ENCODE measurements around the gene NKX1-1.

NKX1-1 gene

GRCh38 chr4:1359144-1359501, 47.1 kb downstream of the NKX1-1 start:
- H3K4me1 Mint-ChIP-seq (ENCODE audit: low read depth) = no peaks in the 10 kb centered on the region
- peaks cover 2% of the 10 kb centered on the region for H3K36me3 Mint-ChIP-seq (ENCODE audit: low read depth)
- H3K9me3 Mint-ChIP-seq = no peaks in the 10 kb centered on the region
- H3K27me3 Mint-ChIP-seq (ENCODE audit: low read depth) = no peaks in the 10 kb centered on the region
- no peak overlapping the region for H3K4me3 Mint-ChIP-seq
- no peak overlapping the region for H3K27ac Mint-ChIP-seq

- Mint-ChIP-seq H3K27ac (no peak overlapping the region), H3K9me3 (no peaks in the 10 kb centered on the region), H3K4me3 (no peak overlapping the region), H3K4me1 (ENCODE audit: low read depth) (no peaks in the 10 kb centered on the region), H3K36me3 (ENCODE audit: low read depth) (peaks cover 2% of the 10 kb centered on the region), H3K27me3 (ENCODE audit: low read depth) (no peaks in the 10 kb centered on the region)
These were observed 47.7 kb downstream of the NKX1-1 start for GRCh38 chr4:1358421-1359143.

- Mint-ChIP-seq H3K27me3 (ENCODE audit: low read depth) (no peaks in the 10 kb centered on the region), H3K4me3 (no peak overlapping the region), H3K4me1 (ENCODE audit: low read depth) (no peaks in the 10 kb centered on the region), H3K9me3 (no peaks in the 10 kb centered on the region), H3K36me3 (ENCODE audit: low read depth) (peaks cover 2% of the 10 kb centered on the region), H3K27ac (no peak overlapping the region)
These were observed 48.6 kb downstream of the NKX1-1 start for GRCh38 chr4:1357356-1358248.

DNA sequence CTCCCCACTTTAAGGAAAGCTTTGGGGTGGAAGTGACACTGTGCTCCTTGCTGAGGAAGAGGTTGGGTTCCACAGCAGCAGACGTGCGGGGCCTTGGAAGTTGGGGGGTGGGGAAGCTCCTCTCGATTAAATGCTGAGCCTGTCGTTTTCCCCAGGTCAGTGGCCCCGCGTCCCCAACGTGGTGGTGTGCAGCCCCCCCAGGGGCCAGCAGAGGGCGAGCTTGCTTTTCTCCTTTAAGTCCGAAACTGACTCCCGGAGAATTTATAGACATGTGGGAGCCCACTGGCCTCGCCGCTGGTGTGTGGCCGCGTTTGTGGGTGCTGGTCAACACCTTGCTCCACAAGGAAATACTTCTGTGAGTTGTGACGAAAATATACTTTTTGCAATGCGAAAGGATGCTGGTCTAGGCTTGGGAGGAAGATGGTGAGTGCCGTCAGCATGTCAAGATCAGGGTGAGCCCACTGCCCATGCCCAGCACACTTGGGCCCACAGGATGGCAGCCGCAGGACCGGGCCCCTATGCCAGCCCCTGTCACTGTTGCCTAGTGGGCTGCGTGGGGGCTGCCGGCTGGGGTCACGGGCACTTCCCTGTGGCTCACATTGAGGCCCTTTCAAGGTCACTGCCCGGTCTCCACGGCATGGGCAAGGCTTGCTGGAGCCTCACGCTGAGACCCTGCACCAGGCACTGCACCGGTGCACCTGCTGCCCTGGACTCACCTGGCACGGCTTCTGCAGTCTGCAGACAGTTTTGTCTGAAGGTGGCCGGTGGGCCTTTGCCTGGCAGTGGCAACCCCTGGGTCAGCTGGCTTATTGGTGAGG, 49.9 kb downstream of the NKX1-1 start:
- Mint-ChIP-seq H3K4me3 (no peak overlapping the region), H3K27ac (no peak overlapping the region), H3K9me3 (no peaks in the 10 kb centered on the region), H3K4me1 (ENCODE audit: low read depth) (peaks cover 4% of the 10 kb centered on the region), H3K36me3 (ENCODE audit: low read depth) (peaks cover 2% of the 10 kb centered on the region), H3K27me3 (ENCODE audit: low read depth) (no peaks in the 10 kb centered on the region)

GRCh38 chr4:1355378-1355777, 50.9 kb downstream of the NKX1-1 start:
- Mint-ChIP-seq H3K4me3 (no peak overlapping the region), H3K27me3 (ENCODE audit: low read depth) (no peaks in the 10 kb centered on the region), H3K9me3 (no peaks in the 10 kb centered on the region), H3K27ac (no peak overlapping the region), H3K36me3 (ENCODE audit: low read depth) (peaks cover 2% of the 10 kb centered on the region), H3K4me1 (ENCODE audit: low read depth) (peaks cover 4% of the 10 kb centered on the region)

DNA sequence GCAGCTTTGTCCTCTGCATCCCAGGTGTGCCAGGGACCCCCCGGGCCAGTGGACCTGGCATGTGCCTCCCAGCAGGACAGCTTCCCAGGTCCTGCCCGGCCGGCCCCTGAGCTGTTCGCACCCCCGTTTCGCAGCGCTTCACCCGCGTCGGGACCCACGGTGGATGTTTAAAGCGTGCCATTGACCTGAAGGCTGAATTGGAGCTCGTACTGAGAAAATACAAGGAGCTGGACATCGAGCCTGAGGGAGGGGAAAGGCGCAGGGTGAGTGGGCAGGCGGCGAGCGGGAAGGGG, 51.3 kb downstream of the NKX1-1 start:
- Mint-ChIP-seq H3K4me1 (ENCODE audit: low read depth) (peaks cover 4% of the 10 kb centered on the region), H3K36me3 (ENCODE audit: low read depth) (peaks cover 2% of the 10 kb centered on the region), H3K27ac (no peak overlapping the region)

DNA sequence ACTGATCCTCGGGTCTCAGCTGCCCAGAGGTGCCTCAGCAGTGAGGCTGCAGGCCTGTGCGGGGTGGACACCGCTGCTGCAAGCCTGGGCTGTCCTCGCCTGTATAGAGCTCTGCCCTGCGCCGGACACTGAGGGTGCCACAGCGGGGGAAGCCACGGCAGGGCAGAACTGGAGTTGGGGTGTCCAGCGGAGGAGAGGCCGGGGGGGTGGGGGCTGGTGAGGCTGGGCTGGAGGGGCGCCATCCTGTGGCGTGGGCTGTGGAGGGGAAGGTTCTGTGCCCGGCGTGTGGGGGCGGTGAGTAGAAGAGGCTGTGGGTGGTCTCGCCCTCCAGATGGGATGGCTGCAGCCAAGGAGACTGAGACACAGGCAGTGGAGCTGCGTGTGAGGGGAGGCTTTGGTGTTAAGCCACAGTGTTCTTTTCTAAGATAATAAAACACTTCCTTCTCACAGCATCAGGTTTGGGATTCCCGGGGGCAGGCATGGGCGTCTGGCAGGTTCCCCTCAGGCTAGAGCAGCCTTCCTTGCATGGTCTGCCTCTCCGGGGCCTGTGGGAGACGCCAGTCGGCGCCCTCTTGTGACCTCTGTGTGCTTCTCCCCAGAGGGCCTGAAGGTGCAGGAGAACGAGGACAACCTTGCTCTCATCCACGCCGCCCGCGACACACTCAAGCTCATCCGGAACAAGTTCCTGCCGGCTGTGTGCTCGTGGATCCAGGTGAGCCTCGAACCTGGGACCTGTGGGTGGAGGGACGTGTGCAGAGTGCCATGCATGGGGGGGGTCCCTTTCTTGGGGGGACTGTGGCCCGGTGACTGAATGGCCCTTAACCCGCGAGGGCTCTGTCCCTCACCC, 51.9 kb downstream of the NKX1-1 start:
- no peak overlapping the region for H3K4me3 Mint-ChIP-seq
- no peak overlapping the region for H3K27ac Mint-ChIP-seq
- H3K27me3 Mint-ChIP-seq (ENCODE audit: low read depth) = no peaks in the 10 kb centered on the region
- peaks cover 4% of the 10 kb centered on the region for H3K4me1 Mint-ChIP-seq (ENCODE audit: low read depth)
- H3K36me3 Mint-ChIP-seq (ENCODE audit: low read depth) = peaks cover 2% of the 10 kb centered on the region
- no peaks in the 10 kb centered on the region for H3K9me3 Mint-ChIP-seq

More for the DNA sequence above, 51.3 kb downstream of the NKX1-1 start:
- H3K27me3 Mint-ChIP-seq (ENCODE audit: low read depth) = no peaks in the 10 kb centered on the region
- H3K4me3 Mint-ChIP-seq = no peak overlapping the region
- no peaks in the 10 kb centered on the region for H3K9me3 Mint-ChIP-seq

DNA sequence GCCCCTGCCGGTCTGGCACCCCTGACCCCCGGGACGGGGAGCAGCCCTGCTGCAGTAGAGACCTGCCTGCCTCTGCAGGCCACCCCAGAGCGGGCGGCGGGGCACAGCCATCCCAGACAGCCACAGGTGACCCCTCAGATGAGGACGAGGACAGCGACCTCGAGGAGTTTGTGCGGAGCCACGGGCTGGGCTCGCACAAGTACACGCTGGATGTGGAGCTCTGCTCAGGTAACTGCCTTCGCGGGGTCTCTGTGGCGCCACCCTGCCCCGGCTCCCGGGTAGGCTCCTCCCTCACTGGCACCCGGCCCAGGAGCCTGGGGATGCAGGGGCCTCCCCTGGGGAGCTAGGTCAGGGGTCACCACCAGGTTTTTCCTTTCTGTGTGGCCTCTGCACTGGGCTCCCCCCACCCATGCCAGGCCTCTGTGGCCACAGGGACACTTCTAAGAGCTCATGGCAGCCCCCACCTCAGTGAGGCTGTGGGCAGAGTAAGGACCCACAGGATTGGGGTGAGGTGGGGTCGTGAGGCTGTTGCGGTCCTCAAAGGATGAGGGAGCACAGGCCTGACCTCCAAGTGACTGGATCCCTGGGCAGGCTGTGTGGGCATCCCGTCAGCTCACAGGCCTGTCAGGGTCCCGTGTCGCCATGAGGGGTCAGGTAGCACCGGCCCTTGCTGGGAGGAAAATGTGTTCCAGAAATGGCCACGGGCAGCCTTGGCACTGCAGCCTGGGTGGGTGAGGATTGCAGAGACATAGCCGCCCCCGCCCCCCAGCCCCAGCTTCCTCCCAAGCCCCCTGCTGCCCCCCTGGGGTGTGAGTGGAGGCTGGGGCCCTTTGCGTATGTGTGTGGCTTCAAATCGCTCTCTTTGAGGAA, 52.8 kb downstream of the NKX1-1 start:
- Mint-ChIP-seq H3K4me1 (ENCODE audit: low read depth) (peaks cover 12% of the 10 kb centered on the region), H3K36me3 (ENCODE audit: low read depth) (peaks cover 7% of the 10 kb centered on the region), H3K4me3 (no peak overlapping the region), H3K27me3 (ENCODE audit: low read depth) (no peaks in the 10 kb centered on the region), H3K9me3 (no peaks in the 10 kb centered on the region), H3K27ac (no peak overlapping the region)

Measured in T-helper 1 cell treated with Interleukin-12 subunit alpha and Interleukin-12 subunit beta and Interleukin-4 antibody, amounts not matched to agents 30 μg/mL and 1 μg/mL, for 36 hours (primary cell).